ENCODE measurements around the gene ZNF304. TPM values are rescaled to one million over a fixed set of nuclear protein-coding genes. Genes with fewer than 3 reads are reported as not detected.

Gene ZNF304
- total and polyA plus RNA-seq, 12 donors, result 4.0 to 14.3 (median 11.1) TPM

DNA sequence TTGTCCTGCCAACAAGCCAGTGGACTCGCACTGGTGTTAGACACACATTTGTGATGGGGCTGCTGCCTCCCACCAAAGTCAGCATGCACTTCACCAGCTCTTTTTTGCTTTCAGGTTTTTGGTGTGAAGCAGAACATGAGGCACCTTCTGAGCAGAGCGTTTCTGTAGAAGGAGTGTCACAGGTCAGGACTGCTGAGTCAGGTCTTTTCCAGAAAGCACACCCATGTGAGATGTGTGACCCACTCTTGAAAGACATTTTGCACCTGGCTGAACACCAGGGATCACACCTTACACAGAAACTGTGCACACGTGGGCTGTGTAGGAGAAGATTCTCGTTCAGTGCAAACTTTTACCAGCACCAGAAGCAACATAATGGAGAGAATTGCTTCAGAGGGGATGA is 4.8 kb downstream of the ZNF304 start:
- WGBS, 4 donors, result 89 to 95% (median 93%) methylated on average over 4 of the region's 4 CpGs
- Histone ChIP-seq H3K4me1 (replicated peaks in 1 of 2) (peaks cover 14 to 18% of the 10 kb centered on the region in 2 donors), H3K9me3 (replicated peaks in 1 of 3) (no peaks in the 10 kb centered on the region), H3K27me3 (no peaks in the 10 kb centered on the region), H3K36me3 (replicated peaks in 1 of 2) (peaks cover 0 to 42% of the 10 kb centered on the region in 2 donors), H3K4me3 (no peak overlapping the region), H3K27ac (no peak overlapping the region)
- no peak for DNase-seq
- intact Hi-C loops (cut with DNase I), result no loop called here
- TF ChIP-seq CTCF (IDR thresholded peaks at IDR 0.05) (no peak), POLR2A (IDR thresholded peaks at IDR 0.05) (no peak)

- Histone ChIP-seq H3K9me3 (replicated peaks in 1 of 3) (no peaks in the 10 kb centered on the region), H3K27me3 (no peaks in the 10 kb centered on the region), H3K4me3 (no peak overlapping the region), H3K27ac (no peak overlapping the region), H3K4me1 (replicated peaks in 1 of 2) (peaks cover 19 to 25% of the 10 kb centered on the region in 2 donors), H3K36me3 (replicated peaks in 1 of 2) (peaks cover 0 to 42% of the 10 kb centered on the region in 2 donors)
- TF ChIP-seq POLR2A (IDR thresholded peaks at IDR 0.05) (no peak), CTCF (IDR thresholded peaks at IDR 0.05) (no peak)
- 93 to 98% (median 96%) methylated on average over 5 of the region's 5 CpGs for WGBS, 4 donors
- intact Hi-C loops (cut with DNase I), result no loop called here
- no peak for DNase-seq
These were observed 6.3 kb downstream of the ZNF304 start for GRCh38 chr19:57357406-57357805.

DNA sequence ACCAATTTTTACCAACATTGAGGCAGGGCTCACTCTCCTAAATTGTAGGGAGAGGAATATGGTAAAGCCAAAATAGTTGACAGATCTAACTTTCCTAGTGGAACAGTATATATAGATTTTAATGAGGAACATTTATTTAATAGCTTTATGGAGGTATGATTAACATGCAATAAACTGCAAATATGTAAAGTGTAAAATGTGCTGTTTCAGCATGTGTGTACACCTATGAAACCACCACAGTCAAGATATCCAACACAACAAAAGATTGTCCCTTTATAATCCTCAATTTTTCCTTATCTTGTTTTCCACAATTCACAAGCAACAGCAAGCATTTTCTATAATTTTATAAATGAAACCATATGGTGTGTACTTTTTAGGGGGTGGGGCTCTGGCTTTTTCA is 8.2 kb downstream of the ZNF304 start:
- TF ChIP-seq CTCF (IDR thresholded peaks at IDR 0.05) (no peak), POLR2A (IDR thresholded peaks at IDR 0.05) (no peak)
- Histone ChIP-seq H3K9me3 (replicated peaks in 1 of 3) (no peaks in the 10 kb centered on the region), H3K27ac (no peak overlapping the region), H3K27me3 (no peaks in the 10 kb centered on the region), H3K4me3 (no peak overlapping the region), H3K4me1 (replicated peaks in 1 of 2) (peaks cover 23 to 30% of the 10 kb centered on the region in 2 donors), H3K36me3 (replicated peaks in 1 of 2) (peaks cover 0 to 37% of the 10 kb centered on the region in 2 donors)
- DNase-seq, result no peak
- intact Hi-C loops (cut with DNase I), result no loop called here

DNA sequence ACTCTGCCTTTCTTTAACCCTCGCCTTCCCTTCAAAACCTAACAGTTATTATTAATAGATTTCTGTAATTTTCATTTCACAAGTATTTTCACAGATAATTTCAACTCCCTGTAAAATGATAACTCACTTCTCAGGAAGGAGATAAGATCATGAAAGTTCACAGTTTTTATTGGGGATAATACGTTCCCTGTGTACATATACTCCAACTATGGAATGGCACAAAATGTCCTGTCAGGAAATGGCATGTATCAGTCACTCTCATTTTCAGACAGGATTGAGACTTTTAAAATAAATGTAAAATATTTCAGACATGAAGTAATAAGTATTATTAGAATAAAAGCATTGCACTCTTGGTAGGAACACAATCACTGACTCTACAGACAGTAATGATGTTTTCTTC is 11.3 kb downstream of the ZNF304 start:
- Histone ChIP-seq H3K36me3 (replicated peaks in 1 of 2) (peaks cover 0 to 6% of the 10 kb centered on the region in 2 donors), H3K9me3 (replicated peaks in 1 of 3) (no peaks in the 10 kb centered on the region), H3K4me3 (peak overlapping the region in 1 of 4 donors; percentile 68), H3K4me1 (replicated peaks in 1 of 2) (peaks cover 23 to 35% of the 10 kb centered on the region in 2 donors), H3K27me3 (no peaks in the 10 kb centered on the region), H3K27ac (peak overlapping the region; percentile 62 to 99 (median 84))
- intact Hi-C loops (cut with DNase I), result no loop called here
- 53 to 76% (median 73%) methylated on average over 2 of the region's 2 CpGs for WGBS, 4 donors
- no peak for TF ChIP-seq CTCF (IDR thresholded peaks at IDR 0.05)
- TF ChIP-seq POLR2A (IDR thresholded peaks at IDR 0.05), result no peak
- no peak for DNase-seq
